ENCODE data around the gene CKS2. TPM values are rescaled to one million over a fixed set of nuclear protein-coding genes. Genes with fewer than 3 reads are reported as not detected.

The CKS2 gene
- total RNA-seq (2021; fragmentation: NEBNext Ultra II Directional; extraction: Animal tissue kit (Norgen Biotek cat#: 25700)), result 320 and 337 TPM in 2 replicates
- 595 and 689 TPM in 2 replicates for polyA plus RNA-seq (2011; rRNA removed)
- 655 TPM for polyA plus RNA-seq (2011; cell fraction: cytosol; rRNA removed)
- polyA plus RNA-seq (2011; cell fraction: nucleus; rRNA removed), result 203 TPM
- 286 to 484 TPM (median 379 TPM) in 4 replicates for polyA plus RNA-seq (2012, experiment 1 of 2)
- polyA plus RNA-seq (2012, experiment 2 of 2), result 874 TPM
- 200 TPM for polyA plus RNA-seq (2013, experiment 1 of 2)
- polyA plus RNA-seq (2013, experiment 2 of 2), result 204 TPM
- polyA minus RNA-seq (2011; rRNA and poly(A)+ RNA removed), result 251 and 296 TPM in 2 replicates
- 162 TPM for polyA minus RNA-seq (2011; cell fraction: cytosol; rRNA and poly(A)+ RNA removed)
- 82.4 TPM for polyA minus RNA-seq (2011; cell fraction: nucleus; rRNA and poly(A)+ RNA removed)
- long read RNA-seq, experiment 1, transcript CKS2-201 (3 exons, 613 nt), result major isoform, 302 of 332 reads
- long read RNA-seq, experiment 1, partial matches to known transcripts, result 12 of 332 reads
- long read RNA-seq, experiment 1, other reads (novel, unspliced or antisense), result 18 of 332 reads
- long read RNA-seq, experiment 2, transcript CKS2-201 (3 exons, 613 nt), result major isoform, 9 of 15 reads
- long read RNA-seq, experiment 2, partial matches to known transcripts, result 6 of 15 reads
- long read RNA-seq, experiment 2, other reads (novel, unspliced or antisense), result 0 of 15 reads

DNA sequence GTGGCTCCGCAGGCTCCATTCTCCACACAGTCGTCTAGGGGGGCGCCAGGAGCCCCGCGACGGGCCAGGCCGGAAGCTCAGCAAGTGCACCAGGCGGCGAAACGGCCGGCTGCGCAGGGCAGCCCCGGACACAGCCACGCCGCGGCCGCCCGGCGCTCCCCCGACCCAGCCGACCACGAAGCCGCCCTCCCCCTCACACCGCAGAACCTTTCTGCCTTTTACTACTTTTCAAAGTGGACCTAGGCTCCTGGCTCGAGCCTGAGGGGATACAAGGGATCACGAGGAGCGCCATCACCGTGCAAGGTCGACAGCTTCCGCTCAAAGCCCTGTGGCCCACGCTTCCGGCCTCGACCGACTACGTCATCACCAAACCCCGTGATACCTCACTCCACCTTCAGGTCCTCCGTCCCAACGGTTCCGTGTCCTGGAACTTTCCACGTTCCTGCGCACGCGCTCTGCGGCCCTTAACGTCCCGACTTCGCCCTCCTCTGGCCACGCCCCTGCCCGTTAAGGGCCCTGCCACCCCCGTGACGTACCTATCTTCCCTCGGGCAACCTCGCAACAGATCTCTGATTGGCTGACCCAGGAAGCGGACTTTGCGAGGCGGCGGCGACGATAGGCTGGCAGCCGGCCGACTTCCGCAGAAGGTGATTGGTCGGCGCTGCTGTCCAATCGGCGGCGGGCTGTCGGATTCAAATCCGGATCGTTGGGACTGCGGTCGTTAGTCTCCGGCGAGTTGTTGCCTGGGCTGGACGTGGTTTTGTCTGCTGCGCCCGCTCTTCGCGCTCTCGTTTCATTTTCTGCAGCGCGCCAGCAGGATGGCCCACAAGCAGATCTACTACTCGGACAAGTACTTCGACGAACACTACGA lies at the start of gene CKS2:
CKS2 (plus strand) TSS at position 721 of the 871 bp plus-strand sequence; CDS start at position 819, 98 bp downstream.
- Histone ChIP-seq H3K4me2 (ENCODE audit: insufficient read depth in 1 of 2, low read depth in 2 of 2, low read length in 2 of 2) (peak within 1 kb of the TSS; percentile 67 to 87), H3K56ac (replicated peaks; ENCODE audit: insufficient read length, low read depth, low read length) (peak within 1 kb of the TSS; percentile 95), H3K23ac (ENCODE audit: insufficient read length) (no peak within 1 kb of the TSS), H2BK12ac (ENCODE audit: low read depth, low read length) (no peak within 1 kb of the TSS), H3K36me3 (ENCODE audit: control insufficient read depth in 2 of 4, insufficient read depth in 4 of 4, low read length in 3 of 4) (peaks cover 2 to 37% (median 8%) of the 10 kb centered on the region in 4 experiments; a peak in 6 of 8 replicates), H3K27me3 (replicated peaks in 1 of 4; ENCODE audit: control insufficient read depth in 3 of 4, extremely low read depth in 1 of 4, insufficient read depth in 3 of 4, low read length in 3 of 4) (no peaks in the 10 kb centered on the region), H2BK120ac (replicated peaks; ENCODE audit: low read depth, low read length) (no peak within 1 kb of the TSS), H3K9me3 (ENCODE audit: insufficient read depth in 2 of 2, low read depth in 1 of 2, low read length in 1 of 2) (no peaks in the 10 kb centered on the region), H2BK20ac (ENCODE audit: low read length) (no peak within 1 kb of the TSS), H3K4me1 (replicated peaks in 1 of 4; ENCODE audit: control insufficient read depth in 3 of 4, insufficient read depth in 4 of 4, low read length in 3 of 4) (peaks cover 0 to 7% (median 4%) of the 10 kb centered on the region in 4 experiments; a peak in 5 of 7 replicates), H4K20me1 (replicated peaks in 1 of 2; ENCODE audit: control insufficient read depth in 1 of 2, insufficient read depth in 2 of 2, low read length in 2 of 2) (peaks cover 15 to 24% of the 10 kb centered on the region in 2 experiments), H2BK15ac (ENCODE audit: low read length) (no peak within 1 kb of the TSS), H3K27ac (ENCODE audit: low read depth, low read length) (peak within 1 kb of the TSS; percentile 96), H4K8ac (ENCODE audit: extremely low read depth, insufficient read depth, low read length) (peak within 1 kb of the TSS; percentile 100), H2AK5ac (ENCODE audit: low read depth, low read length) (no peak within 1 kb of the TSS), H3K18ac (ENCODE audit: extremely low read depth, low read length) (peak within 1 kb of the TSS; percentile 91), H4K5ac (ENCODE audit: insufficient read length, low read depth, low read length) (peak within 1 kb of the TSS; percentile 93), H2BK5ac (ENCODE audit: low read depth, low read length) (peak within 1 kb of the TSS; percentile 95), H3K4ac (replicated peaks; ENCODE audit: insufficient read length, low read depth, low read length) (peak within 1 kb of the TSS; percentile 80), H2AFZ (ENCODE audit: low read length) (no peak within 1 kb of the TSS), H3K23me2 (ENCODE audit: low read depth, low read length) (0 out of 2 replicates have a peak, but pooled peaks cover 2% of the 10 kb centered on the region), H3K4me3 (ENCODE audit: extremely low read depth in 1 of 4, insufficient read depth in 2 of 4, low read depth in 3 of 4, low read length in 4 of 4) (peak within 1 kb of the TSS; percentile 91 to 100 (median 98)), H3K79me2 (ENCODE audit: control insufficient read depth in 1 of 2, insufficient read depth in 2 of 2, low read length in 2 of 2) (peaks cover 40 to 53% of the 10 kb centered on the region in 2 experiments), H4K91ac (replicated peaks; ENCODE audit: insufficient read length, low read length) (peak within 1 kb of the TSS; percentile 96), H3K79me1 (ENCODE audit: low read depth, low read length) (peaks cover 3% of the 10 kb centered on the region; the same call in 1 of the 2 replicates), H3K9ac (replicated peaks in 1 of 4; ENCODE audit: extremely low read depth in 1 of 4, low read depth in 3 of 4, low read length in 3 of 4) (peak within 1 kb of the TSS; percentile 94 to 98 (median 96)), H3K14ac (ENCODE audit: insufficient read length) (no peak within 1 kb of the TSS)
- ChIA-PET POLR2A (ENCODE audit: partially characterized antibody) (interaction anchor here (0.7 to 2.5 kb wide), 29 partner anchors 9 to 682 kb away, joined by 3 to 33 read pairs (median 4); partner anchors contain the start of genes SECISBP2 and SHC3), CTCF (ENCODE audit: partially characterized antibody) (interaction anchor here (0.9 kb wide), 1 partner anchor 32 kb away, joined by 3 read pairs; no protein-coding TSS in a partner anchor)
- peak; percentile 99 to 100 for DNase-seq (ENCODE audit: low read depth in 1 of 2, low spot score in 2 of 2)
- peak; percentile 98 for FAIRE-seq
- 2% methylated on average over 60 of the region's 86 CpGs; no CpG with 5 or more reads in 1 of the 2 experiments for WGBS, 2 experiments (ENCODE audit: extremely low coverage in 1 of 2, insufficient coverage in 1 of 2, insufficient read length in 1 of 2, insufficient replicate concordance in 2 of 2, low coverage in 1 of 2, low lambda C conversion rate in 2 of 2, missing lambda C conversion rate in 1 of 2)
- TF ChIP-seq CHD1 (IDR thresholded peaks at IDR 0.05; ENCODE audit: low read depth, low read length) (0 out of 2 replicates have a peak, but pooled peaks have one; percentile 51), YY1 (IDR thresholded peaks at IDR 0.05; ENCODE audit: low read depth, low read length) (peak; percentile 31; the same call in 1 of the 2 replicates), POU5F1 (IDR thresholded peaks at IDR 0.05; ENCODE audit: low read depth, low read length) (no peak), EGR1 (IDR thresholded peaks at IDR 0.05; ENCODE audit: borderline replicate concordance, low read depth, low read length) (peak; percentile 31; the same call in 1 of the 2 replicates), NANOG (IDR thresholded peaks at IDR 0.05; ENCODE audit: insufficient read depth, low read depth, low read length, poor library complexity, severe bottlenecking) (peak; percentile 16)
- TF ChIP-seq, protein P1, sequence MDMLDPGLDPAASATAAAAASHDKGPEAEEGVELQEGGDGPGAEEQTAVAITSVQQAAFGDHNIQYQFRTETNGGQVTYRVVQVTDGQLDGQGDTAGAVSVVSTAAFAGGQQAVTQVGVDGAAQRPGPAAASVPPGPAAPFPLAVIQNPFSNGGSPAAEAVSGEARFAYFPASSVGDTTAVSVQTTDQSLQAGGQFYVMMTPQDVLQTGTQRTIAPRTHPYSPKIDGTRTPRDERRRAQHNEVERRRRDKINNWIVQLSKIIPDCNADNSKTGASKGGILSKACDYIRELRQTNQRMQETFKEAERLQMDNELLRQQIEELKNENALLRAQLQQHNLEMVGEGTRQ (IDR thresholded peaks at IDR 0.05; ENCODE audit: low read length), result peak; percentile 60; the same call in 1 of the 2 replicates

Measured in H1 (cell line).